ENCODE results near the gene PELI3. TPM values are rescaled to one million over a fixed set of nuclear protein-coding genes. Genes with fewer than 3 reads are reported as not detected.
"Not testable (repeated sequence)": the region's sequence is repeated elsewhere in the genome, so short reads cannot be mapped to it uniquely, and the experiment has no call there.

Gene PELI3
- polyA plus RNA-seq, 1 donor, result 4.9 TPM

- no peak for DNase-seq
These were observed 23.1 kb upstream of the PELI3 start for GRCh38 chr11:66443602-66444001.

DNA sequence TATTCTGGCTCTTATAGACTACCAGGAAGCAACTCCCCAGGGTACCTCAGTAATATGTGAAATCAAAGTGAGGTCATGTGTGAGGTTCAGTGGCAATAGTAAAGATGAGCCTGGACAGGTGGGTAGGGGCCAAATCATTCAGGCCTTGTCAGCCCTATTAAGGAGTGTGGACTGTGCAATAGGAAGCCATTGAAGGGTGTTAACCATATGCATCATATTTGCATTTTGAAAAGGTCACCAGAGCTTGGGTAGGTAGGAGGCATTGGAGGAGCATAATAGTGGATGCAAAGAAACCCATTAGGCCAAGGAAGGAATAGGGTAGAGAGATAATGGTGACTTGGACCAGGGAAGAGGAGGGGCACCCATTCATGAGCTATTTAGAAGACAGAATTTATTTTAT, 19.7 kb upstream of the PELI3 start:
- DNase-seq, result no peak

GRCh38 chr11:66448523-66448922, 18.2 kb upstream of the PELI3 start:
- DNase-seq, result no peak

DNA sequence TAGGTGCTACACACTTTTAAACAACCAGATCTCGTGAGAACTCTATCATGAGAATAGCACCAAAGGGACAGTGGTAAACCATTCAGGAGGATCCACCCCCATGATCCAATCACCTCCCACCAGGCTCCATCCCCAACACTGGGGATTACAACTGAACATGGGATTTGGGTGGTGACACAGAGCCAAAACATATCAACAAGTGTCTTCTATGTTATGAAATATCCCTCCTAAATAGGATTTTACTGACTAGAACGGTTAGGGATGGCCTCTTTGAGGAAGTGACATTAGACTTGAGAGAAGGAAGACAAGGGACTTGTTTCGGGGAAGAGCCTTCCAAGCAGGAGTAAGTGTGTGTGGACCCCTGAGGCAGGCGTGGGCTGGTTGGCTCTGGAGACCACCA, 16.1 kb upstream of the PELI3 start:
- no peak for DNase-seq

- no peak for DNase-seq
These were observed 15.0 kb upstream of the PELI3 start for GRCh38 chr11:66451663-66452062.

GRCh38 chr11:66454247-66454646, 12.5 kb upstream of the PELI3 start:
- no peak for DNase-seq

- DNase-seq, result no peak
These were observed 11.9 kb upstream of the PELI3 start for GRCh38 chr11:66454828-66455227.

DNA sequence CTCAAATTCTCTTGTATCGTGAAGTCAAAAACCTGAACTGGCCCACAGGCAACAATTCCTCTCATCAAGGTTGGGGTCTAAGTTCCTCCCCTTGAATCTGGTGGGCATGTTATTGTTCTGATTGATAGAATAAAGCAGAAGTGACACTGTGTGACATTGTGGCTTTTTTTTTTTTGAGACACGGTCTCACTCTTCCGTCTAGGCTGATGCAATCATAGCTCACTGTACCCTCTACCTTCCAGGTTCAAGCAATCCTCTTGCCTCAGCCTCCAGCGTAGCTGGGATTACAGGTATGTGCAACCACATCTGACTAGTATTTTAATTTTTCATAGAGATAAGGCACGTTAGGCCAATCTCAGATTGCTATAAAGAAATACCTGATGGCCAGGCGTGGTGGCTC, 8.9 kb upstream of the PELI3 start:
- DNase-seq, result no peak

DNA sequence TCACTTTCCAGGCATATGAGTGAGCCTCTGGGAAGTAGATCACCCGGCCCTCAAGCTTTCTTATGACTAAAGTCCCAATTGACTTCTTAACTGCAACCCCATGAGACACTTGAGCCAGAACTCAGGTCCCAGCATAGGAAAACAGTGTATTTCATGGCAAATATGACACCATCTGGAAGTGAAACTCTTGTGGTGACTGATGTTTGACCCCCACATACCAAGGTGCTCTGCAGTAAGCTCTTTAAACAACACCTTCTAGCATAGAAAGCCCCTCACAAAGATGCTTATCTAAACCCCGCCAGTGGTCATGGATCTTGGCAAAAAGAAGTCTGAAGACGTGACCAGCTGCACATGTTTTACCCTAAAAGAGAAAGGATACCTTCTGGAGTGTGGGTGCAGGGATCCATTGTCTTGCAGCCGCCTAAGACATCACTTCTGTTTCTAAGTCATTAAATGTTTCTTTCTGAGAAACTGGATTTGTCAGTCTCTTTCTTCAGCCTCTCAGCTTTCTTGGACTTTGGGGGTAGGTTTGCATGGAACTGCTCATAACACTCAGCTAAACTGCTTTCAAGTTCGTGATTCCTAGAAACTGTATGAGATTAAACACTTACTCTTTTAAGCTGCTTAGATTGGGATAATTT, 7.4 kb upstream of the PELI3 start:
- DNase-seq, result no peak

- no peak for DNase-seq
These were observed 4.7 kb upstream of the PELI3 start for GRCh38 chr11:66462010-66462409.

GRCh38 chr11:66462911-66463310, 3.8 kb upstream of the PELI3 start:
- DNase-seq, result no peak

GRCh38 chr11:66464116-66464515, 2.6 kb upstream of the PELI3 start:
- DNase-seq, result not testable (repeated sequence)

DNA sequence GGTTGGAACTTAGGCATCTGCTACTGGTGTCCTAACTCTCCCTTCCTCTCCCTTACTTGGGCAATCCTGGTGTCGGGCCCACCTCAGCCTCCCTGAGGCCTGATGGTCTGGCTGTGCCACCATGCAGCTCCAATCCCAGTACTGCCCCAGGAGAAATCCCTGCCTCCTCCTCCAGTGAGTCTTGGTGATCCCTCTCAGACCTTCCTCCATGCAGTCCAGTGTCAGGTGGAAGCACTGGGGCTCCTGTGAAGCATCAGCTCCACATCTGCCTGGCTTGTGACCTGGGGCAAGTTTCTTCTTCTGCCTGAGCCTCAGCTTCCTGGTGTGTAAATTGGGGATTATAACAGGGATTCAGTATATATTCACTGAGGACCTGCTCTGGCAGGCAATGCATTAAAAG, 1.8 kb upstream of the PELI3 start:
- DNase-seq, result no peak

- DNase-seq, result no peak
These were observed 1.1 kb upstream of the PELI3 start for GRCh38 chr11:66465373-66466224.

GRCh38 chr11:66467034-66467659, 442 bp downstream of the PELI3 start:
- DNase-seq, result no peak

DNA sequence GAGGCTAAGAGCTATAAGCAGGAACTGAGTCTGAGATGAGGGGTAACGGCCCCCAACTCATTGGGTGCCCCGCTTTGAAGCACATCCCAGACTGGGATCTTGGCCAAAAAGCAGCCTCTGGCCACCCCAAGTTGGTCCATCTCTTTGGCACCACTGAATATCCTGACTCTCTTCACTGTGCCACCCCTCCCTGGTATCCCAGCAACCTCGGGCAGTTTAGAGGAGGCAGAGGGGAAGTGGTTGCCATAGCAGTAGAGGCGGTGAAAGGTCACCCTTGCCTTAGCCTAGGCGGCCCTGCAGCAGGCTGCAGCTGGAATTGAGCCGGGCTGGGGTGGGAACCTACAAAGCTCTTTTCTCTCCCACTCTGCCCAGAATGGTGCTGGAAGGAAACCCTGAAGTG, 1.1 kb downstream of the PELI3 start:
- DNase-seq, result no peak

DNA sequence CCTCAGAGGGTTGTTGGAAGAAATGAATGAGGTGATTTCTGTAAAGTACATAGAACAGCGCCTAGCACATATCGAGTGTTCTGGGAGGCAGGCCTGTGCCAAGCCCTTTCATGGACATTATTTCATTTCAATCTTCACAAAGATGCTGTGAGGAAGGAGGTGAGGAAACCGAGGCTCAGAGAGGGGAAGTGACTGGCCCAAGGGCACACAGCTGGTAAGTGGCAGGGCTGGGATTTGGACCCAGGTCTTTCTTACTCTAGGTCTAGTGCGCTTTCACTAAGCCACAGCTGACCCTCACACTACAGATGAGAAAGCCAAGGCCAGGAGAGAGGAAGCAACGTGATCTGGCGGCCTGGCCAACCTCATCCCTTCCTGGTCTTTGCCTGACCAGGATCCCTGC, 2.0 kb downstream of the PELI3 start:
- no peak for DNase-seq

DNA sequence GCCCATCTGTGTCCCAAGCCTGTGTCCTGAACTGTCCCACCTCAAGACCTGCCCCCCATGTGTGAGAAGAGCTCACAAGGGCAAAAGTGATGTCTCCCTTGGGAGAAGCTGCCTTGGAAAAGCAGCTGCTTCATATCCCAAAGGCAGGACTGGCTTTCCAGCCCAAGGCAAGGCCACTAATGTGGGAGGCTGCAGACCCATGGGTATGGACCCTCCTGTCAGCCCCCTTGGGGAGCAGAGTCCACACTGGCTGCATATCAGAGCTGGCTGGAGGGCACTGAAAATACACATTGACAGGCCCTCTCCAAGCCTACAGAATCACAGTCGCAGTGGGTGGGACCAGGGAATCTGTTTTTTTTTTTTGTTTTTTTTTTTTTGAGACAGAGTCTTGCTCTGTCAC, 2.7 kb downstream of the PELI3 start:
- no peak for DNase-seq

- no peak for DNase-seq
These were observed 3.3 kb downstream of the PELI3 start for GRCh38 chr11:66470015-66470414.

DNA sequence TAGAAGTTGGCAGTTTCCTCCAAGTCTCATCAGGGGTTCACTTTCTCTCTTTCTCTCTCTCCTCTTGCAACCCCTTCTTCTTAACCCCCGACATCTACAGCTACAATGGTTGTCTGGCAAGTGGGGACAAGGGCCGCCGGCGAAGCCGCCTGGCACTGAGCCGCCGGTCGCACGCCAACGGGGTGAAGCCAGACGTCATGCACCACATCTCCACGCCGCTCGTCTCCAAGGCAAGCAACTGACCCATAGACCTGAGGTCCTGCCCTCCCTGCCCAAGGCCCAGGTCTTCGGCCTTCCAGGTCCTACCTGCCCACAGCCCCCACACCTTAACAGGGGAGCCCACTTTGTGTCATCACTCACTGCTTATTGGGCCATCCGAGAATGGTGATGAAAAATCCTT, 4.4 kb downstream of the PELI3 start:
- no peak for DNase-seq

DNA sequence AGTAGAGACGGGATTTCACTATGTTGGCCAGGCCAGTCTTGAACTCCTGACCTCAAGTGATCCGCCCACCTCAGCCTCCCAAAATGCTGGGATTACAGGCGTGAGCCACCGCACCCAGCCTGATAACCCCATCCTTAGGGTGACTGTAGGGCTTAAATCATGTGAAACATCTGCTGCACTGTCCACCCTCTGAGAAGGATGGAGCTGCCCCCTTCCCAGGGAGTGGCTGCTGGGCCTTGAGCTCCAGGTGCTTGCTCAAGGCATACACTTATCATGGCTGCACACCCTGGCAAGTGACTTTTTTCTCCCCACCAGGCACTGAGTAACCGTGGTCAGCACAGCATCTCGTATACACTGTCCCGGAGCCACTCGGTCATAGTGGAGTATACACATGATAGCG, 5.3 kb downstream of the PELI3 start:
- no peak for DNase-seq

- DNase-seq, result no peak
These were observed 6.5 kb downstream of the PELI3 start for GRCh38 chr11:66473167-66473566.

Measured in left kidney (tissue), 2 donors.